GM21825 (cell line): ENCODE results near the gene C6orf47.

Experiments
- ATAC-seq: cut with Tn5 transposase; IDR thresholded peaks from one replicate; pipeline ENCODE4 v1.9.1; 2021; ENCODE audit warnings: mild to moderate bottlenecking, moderate library complexity; ENCODE audit not compliant: unreplicated experiment

C6orf47 gene

DNA sequence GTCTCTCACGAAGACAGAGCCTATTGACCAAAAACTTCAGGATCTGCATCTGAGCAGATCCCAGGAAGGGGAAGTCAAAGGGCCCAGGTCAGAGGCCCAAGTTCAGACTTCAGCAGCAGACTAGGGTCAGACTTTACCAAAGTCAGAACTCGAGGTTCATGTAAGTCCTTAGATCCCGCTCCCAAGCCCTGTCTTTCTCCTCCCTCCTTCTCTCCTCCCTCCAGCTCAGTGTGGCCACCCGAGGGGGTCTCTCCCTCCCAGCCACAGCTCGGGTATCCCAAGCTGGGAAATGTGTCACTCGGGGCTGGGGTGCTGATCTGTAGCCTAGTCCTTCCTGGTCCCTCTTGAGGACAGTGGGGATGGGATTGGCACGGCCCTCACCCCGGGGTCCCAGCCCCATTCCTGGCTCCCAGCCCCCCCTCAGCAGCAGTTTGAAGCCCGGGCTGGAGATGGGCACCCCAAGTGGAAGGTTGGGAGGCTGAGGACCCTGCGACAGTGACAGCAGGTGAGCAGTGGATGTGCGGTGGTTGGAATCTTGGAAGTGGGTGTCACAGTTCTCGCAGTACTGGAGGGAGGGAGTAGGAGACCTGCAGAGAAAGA, 1.6 kb upstream of the C6orf47 start:
- no peak for ATAC-seq

- ATAC-seq: no peak
Measured at GRCh38 chr6:31661262-31662123, 915 bp upstream of the C6orf47 start.

GRCh38 chr6:31659649-31660380, 763 bp downstream of the C6orf47 start:
- no peak for ATAC-seq

GRCh38 chr6:31658983-31659648, 1.5 kb downstream of the C6orf47 start:
- no peak for ATAC-seq

DNA sequence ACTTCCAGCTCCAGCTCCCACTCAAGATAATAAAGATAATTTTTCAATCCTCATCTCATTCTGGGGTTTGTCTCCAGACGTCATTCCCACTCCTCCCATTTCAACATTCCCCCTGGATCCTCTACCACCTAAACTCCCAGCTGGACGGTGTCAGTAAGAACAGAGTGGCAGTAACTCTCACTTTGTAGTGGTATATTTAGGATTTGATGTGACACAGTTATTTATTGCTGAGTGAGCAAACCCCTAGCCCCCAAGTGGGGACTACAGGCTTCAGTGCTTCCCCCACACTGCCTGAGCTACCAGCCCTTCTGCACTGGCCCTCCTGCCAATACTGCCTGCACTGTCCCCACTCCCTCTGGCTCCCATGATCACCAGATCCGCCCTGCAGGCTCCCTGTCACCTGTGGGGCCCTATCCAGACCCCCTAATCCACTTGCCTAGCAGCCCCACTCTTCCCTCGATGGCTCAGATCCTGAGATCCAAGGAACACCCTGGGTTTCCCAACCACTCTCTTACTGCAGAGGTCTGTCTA, 2.4 kb downstream of the C6orf47 start:
- ATAC-seq: no peak

GRCh38 chr6:31657406-31658157, 3.0 kb downstream of the C6orf47 start:
- ATAC-seq: no peak

DNA sequence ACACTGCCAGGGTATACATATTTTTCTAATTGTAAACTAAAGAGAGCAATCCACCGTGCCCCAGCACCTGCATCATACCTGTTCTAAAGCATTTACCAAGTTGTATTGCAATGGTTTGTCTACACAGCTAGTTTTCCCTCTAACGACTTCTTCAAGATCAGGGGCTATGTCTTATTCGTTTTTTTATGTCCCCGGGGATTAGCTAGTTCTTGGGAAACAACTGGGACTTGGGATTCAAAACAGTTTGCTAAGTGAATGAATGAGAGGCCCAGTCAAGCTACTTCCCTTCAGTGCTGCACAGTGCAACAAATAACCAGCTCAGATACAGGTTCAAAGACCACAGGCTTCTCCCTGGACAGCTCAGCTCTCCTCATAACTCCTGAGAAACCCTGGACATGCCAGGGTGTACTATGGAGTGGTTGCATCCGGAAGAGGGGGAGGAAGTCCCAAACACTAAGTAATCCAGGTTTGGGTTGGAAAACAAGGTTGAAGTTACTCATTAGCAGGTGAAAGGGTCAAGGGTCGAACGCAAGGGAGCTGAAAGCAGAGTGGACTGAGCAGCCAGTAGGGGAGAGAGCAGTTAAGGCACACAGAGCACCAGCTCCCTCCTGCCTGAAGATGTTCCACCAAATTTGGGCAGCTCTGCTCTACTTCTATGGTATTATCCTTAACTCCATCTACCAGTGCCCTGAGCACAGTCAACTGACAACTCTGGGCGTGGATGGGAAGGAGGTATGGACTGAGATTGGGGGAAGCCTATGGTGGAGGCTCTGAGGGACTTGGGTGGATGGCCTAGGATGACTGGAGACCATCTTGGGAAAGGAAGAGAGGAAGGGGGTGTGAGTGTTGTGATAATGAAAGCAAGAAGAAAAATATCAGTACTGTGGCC, 5.0 kb downstream of the C6orf47 start, which contains the start of gene APOM:
TSS of gene APOM (plus strand) at position 546 of the 889 bp plus-strand sequence. CDS start at position 619, 73 bp downstream.
- ATAC-seq: no peak

GRCh38 chr6:31654574-31655348, 5.8 kb downstream of the C6orf47 start:
- ATAC-seq: no peak

DNA sequence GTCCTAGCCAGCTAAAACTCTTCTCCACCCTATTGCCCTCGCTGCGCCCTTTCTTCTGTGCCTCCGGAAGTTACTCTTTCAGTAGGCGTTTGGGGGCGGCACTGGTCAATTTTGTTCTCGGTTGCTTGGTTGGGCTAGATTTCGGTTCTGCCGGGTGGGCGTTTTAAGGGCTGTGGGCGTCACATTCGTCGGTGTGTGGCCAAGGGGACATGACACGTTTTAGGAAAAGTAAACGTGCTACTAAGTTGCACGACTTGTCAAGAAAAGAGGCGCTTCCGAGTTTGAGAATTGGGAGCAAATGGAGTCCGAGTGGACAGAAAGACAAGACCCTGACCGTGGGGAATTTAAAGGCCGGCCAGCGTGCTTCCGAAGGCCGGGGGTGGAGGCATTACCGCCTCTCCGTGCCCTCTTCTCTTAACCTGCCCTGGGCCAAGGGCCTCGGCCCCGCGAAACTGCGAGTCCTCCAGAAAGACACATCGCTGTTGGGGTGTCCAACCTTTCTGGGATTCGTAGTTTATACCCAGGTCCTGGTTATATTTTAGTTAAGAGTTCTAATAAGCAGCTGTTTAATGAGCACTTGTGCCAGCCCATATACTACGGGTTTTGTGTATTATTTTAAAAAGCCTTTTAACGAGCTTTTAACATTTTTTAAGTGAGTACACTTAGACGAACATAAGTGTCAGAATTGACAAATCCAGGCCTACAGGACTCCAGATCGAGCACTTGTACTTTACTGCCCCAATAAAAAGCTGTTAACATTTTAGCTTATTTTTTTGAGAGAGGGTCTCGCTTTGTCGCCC, 7.5 kb downstream of the C6orf47 start:
- peak; percentile 47 for ATAC-seq

- peak; percentile 38 for ATAC-seq
Measured at GRCh38 chr6:31651602-31652191, 8.9 kb downstream of the C6orf47 start.

GRCh38 chr6:31645325-31645724, 15.3 kb downstream of the C6orf47 start:
- no peak for ATAC-seq

DNA sequence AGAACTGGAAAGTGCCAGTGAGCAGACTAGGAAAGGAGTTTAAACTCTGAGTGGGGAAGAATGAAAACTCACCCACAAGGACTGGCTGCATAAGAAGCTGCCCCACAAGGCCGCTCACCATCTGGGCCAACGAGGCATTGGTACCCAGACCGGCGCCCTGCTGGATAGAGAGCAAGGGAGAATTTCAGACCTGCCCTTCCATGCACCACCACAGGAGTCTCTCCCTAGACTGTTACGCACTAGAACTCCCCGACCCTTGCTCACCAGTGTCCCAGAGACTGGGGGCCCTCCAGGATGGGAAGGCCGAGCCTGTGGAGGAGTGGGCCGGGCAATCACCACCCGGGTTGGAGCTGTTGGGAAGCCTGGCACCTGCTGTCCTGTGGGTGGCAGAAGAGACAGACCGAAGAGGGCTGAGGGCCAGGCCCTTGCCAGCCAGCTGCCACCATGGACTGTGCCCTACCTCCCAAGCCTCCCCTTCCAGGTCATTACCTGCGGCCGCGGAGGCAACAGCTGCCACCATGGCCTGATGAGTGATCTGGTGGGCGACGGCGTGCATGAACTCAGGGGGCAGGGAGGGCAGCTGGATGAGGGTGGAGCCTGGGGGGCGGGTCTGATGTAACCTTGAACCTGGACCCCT, 16.6 kb downstream of the C6orf47 start:
- ATAC-seq: no peak

- ATAC-seq: no peak
Measured at GRCh38 chr6:31642798-31643570, 17.6 kb downstream of the C6orf47 start.

- ATAC-seq: no peak
Measured at GRCh38 chr6:31641370-31641769, 19.2 kb downstream of the C6orf47 start.

DNA sequence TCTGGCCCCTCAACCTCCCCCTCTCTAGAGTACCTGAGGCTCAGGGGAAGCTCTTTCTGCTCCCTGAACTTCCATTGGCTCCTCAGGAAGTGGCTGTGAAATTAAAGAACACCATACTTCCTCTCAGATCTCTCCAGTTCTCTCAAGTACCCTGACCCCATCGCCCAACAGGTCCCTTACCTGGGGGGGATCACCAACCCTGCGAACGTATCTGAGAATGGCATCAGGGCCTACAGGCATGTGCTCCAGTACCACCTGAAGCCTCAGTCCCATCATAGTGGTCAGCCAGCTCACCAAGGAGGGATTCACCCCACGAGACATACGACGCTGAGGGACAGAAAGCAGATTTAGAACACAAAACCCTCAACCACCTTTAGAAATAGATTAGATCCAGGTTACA, 20.0 kb downstream of the C6orf47 start:
- no peak for ATAC-seq

GRCh38 chr6:31639449-31639861, 21.1 kb downstream of the C6orf47 start:
- no peak for ATAC-seq
